Sigmoid colon (tissue), 4 donors: ENCODE measurements around the gene GGCT.

Experiments used
- POLR2AphosphoS5 ChIP-seq, 4 donors: sonication (generic); formaldehyde crosslinking; IDR thresholded peaks; one replicate each; pipeline ENCODE4 v1.6.1; 2017; ENCODE audit warnings: antibody characterized with exemption in 4 of 4
- TF ChIP-seq, protein P1 (sequence below), 4 experiments: fragments of 450-650 bp in 3 of 4; fragments of 200-600 bp in 1 of 4; IDR thresholded peaks; one replicate each; pipeline ENCODE4 v1.5.1; 2016 to 2019; ENCODE audit warnings: antibody characterized with exemption in 4 of 4, mild to moderate bottlenecking in 3 of 4, moderate library complexity in 2 of 4

DNA sequence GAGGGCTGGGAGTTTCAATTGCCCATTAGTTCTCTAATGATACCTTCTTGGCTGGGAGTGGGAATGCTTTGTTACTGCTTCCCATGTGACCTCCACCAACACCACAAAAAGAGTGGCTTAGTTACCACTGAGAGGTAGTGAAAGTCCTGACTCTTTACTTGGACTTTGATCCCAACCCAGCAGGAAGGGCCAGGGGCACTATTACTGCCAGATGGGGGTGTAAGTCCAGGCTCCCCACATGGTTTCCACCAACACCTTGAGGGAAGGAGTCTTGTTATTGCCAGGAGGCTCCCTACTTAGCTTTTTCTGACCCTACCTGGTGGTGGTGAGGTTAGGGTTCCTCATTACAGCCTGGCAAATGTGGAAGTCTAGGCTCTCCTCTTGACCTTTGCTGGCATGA is 11.4 kb downstream of the GGCT start:
- TF ChIP-seq, protein P1, sequence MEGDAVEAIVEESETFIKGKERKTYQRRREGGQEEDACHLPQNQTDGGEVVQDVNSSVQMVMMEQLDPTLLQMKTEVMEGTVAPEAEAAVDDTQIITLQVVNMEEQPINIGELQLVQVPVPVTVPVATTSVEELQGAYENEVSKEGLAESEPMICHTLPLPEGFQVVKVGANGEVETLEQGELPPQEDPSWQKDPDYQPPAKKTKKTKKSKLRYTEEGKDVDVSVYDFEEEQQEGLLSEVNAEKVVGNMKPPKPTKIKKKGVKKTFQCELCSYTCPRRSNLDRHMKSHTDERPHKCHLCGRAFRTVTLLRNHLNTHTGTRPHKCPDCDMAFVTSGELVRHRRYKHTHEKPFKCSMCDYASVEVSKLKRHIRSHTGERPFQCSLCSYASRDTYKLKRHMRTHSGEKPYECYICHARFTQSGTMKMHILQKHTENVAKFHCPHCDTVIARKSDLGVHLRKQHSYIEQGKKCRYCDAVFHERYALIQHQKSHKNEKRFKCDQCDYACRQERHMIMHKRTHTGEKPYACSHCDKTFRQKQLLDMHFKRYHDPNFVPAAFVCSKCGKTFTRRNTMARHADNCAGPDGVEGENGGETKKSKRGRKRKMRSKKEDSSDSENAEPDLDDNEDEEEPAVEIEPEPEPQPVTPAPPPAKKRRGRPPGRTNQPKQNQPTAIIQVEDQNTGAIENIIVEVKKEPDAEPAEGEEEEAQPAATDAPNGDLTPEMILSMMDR (IDR thresholded peaks at IDR 0.05): no peak
- TF ChIP-seq POLR2AphosphoS5 (IDR thresholded peaks at IDR 0.05): no peak
